ENCODE data around the gene CAMTA1. TPM values are rescaled to one million over a fixed set of nuclear protein-coding genes. Genes with fewer than 3 reads are reported as not detected.

CAMTA1 gene
- total RNA-seq, 1 experiment from 2014 or later = 69.5 TPM

- H3K27me3 ChIP-seq (ENCODE audit: insufficient read depth, low read length) = no peaks in the 10 kb centered on the region
- intact Hi-C loops (cut with micrococcal nuclease) = loop anchor here (10.0 kb wide), 1 partner anchor 315 kb away; no protein-coding TSS in a partner anchor
- no peaks in the 10 kb centered on the region for H3K9me2 ChIP-seq (ENCODE audit: insufficient read depth)
- H3K9me3 ChIP-seq (ENCODE audit: control insufficient read depth in 1 of 2, insufficient read depth in 1 of 2, low read depth in 1 of 2, low read length in 2 of 2) = no peaks in the 10 kb centered on the region
- H3K4me3 ChIP-seq (replicated peaks in 1 of 2; ENCODE audit: low read depth in 1 of 2, low read length in 2 of 2) = no peak overlapping the region
- DNase-seq (ENCODE audit: low read depth, low spot score) = no peak
- no TSS peak for BruUV-seq (replicated peaks)
- no peak overlapping the region for H3K4me2 ChIP-seq (ENCODE audit: low read length)
- H3K4me1 ChIP-seq (ENCODE audit: control insufficient read depth in 1 of 2, insufficient read depth in 2 of 2, low read length in 2 of 2) = no peaks in the 10 kb centered on the region
- H3K27ac ChIP-seq (ENCODE audit: low read depth, low read length) = no peak overlapping the region
- CTCF ChIA-PET = no interaction called here
- no peak overlapping the region for H3K9ac ChIP-seq (ENCODE audit: low read length)
- RAD21 ChIA-PET (ENCODE audit: low non-redundant PET in 1 of 2, low total read pairs in 2 of 2, uncharacterized antibody in 2 of 2, unreplicated experiment in 2 of 2) = no interaction called here
- H4K20me1 ChIP-seq (ENCODE audit: insufficient read depth) = no peaks in the 10 kb centered on the region
- ATAC-seq = no peak
- POLR2A ChIA-PET = no interaction called here
- no peaks in the 10 kb centered on the region for H3K79me2 ChIP-seq (ENCODE audit: insufficient read depth, low read length)
- H3K36me3 ChIP-seq (ENCODE audit: control insufficient read depth in 1 of 2, insufficient read depth in 2 of 2, low read length in 2 of 2) = no peaks in the 10 kb centered on the region
- TF ChIP-seq CBX3 (IDR thresholded peaks at IDR 0.05; ENCODE audit: low read depth) = no peak
- no peak for TF ChIP-seq SP1 (IDR thresholded peaks at IDR 0.05; ENCODE audit: low read depth)
- TF ChIP-seq ATF3 (IDR thresholded peaks at IDR 0.05) = no peak
- TF ChIP-seq CTCF (IDR thresholded peaks at IDR 0.05 in 2 of 3, conservative IDR thresholded peaks at IDR 0.05 in 1 of 3; ENCODE audit: borderline replicate concordance in 1 of 3, insufficient read depth in 1 of 3, low read depth in 2 of 3, low read length in 2 of 3) = no peak
- no peak for TF ChIP-seq ZFX (IDR thresholded peaks at IDR 0.05)
- TF ChIP-seq TCF7L2 (IDR thresholded peaks at IDR 0.05; ENCODE audit: borderline replicate concordance, extremely low read depth, insufficient read depth, insufficient read length) = no peak
- TF ChIP-seq REST (IDR thresholded peaks at IDR 0.05; ENCODE audit: low read depth) = no peak
- TF ChIP-seq EGR1 (IDR thresholded peaks at IDR 0.05; ENCODE audit: low read depth) = no peak
- TF ChIP-seq MAX (IDR thresholded peaks at IDR 0.05) = no peak
- no peak for TF ChIP-seq EZH2phosphoT487 (IDR thresholded peaks at IDR 0.05; ENCODE audit: borderline replicate concordance)
- no peak overlapping the region for H2AFZ ChIP-seq (ENCODE audit: low read depth, low read length, poor library complexity, severe bottlenecking)
These were observed 114.4 kb downstream of the CAMTA1 start for GRCh38 chr1:6899621-6900020.

All from HCT116 (cell line).